HepG2 (cell line): ENCODE results near the gene ZNF227. TPM values are rescaled to one million over a fixed set of nuclear protein-coding genes. Genes with fewer than 3 reads are reported as not detected.

ENCODE experiments used
- ATAC-seq: fragments of 200-7000 bp; cut with Tn5 transposase; 3 replicates; pipeline ENCODE4 v1.9.1; 2020; ENCODE audit warnings: mild to moderate bottlenecking, moderate library complexity
- BruUV-seq: library from RNA; stranded (reverse); fragments of 400-500 nt; replicated peaks from 2 replicates; lab custom pipeline; 2021; lab: Mats Ljungman, UMichigan
- CTCF ChIA-PET: fragments of 300-600 bp; formaldehyde crosslinking; extraction: SDS; loops from one replicate; lab custom pipeline; 2021; ENCODE audit warnings: low total read pairs, inconsistent platforms, low intra/inter-chr PET ratio; lab: Yijun Ruan, JAX
- POLR2A ChIA-PET: fragments of 350-600 bp; sonication (Branson Sonifier 250); formaldehyde crosslinking; loops from one replicate; lab custom pipeline; 2020; ENCODE audit warnings: antibody characterized with exemption, inconsistent platforms; lab: Yijun Ruan, JAX
- DNase-seq: peaks from one replicate; pipeline ENCODE4 v3.0.0-alpha.2; 2015; ENCODE audit warnings: low spot score
- FAIRE-seq: peaks from 3 replicates; lab custom pipeline; 2011; peaks lifted over from hg19 to GRCh38; lab: Jason Lieb, UNC
- H2AFZ ChIP-seq: one replicate; pipeline ENCODE4 v1.6.1; 2011; ENCODE audit warnings: low read length, inconsistent platforms
- H3K27ac ChIP-seq: fragments of 300-600 bp; 3 replicates; pipeline ENCODE4 v1.8.0; 2011; ENCODE audit warnings: mixed run types, mild to moderate bottlenecking, mixed read lengths, low read length, inconsistent platforms; ENCODE audit not compliant: insufficient read depth; ENCODE audit errors: extremely low read length
- H3K27me3 ChIP-seq, 2 experiments: fragments of 200-600 bp in 1 of 2; 2 replicates in 1 of 2; 3 replicates in 1 of 2; pipeline versions ENCODE4 v1.6.0 to v1.8.0; 2011; ENCODE audit warnings: low read length in 2 of 2, mild to moderate bottlenecking in 2 of 2, moderate library complexity in 2 of 2, inconsistent platforms in 1 of 2; ENCODE audit not compliant: insufficient read depth in 2 of 2, control insufficient read depth in 1 of 2
- H3K36me3 ChIP-seq, 2 experiments: fragments of 200-600 bp in 1 of 2; replicated peaks in 1 of 2; 2 replicates in 1 of 2; 3 replicates in 1 of 2; pipeline versions ENCODE4 v1.5.1 to v1.8.0; 2011; ENCODE audit warnings: low read length in 2 of 2, inconsistent platforms in 1 of 2; ENCODE audit not compliant: insufficient read depth in 2 of 2, control insufficient read depth in 1 of 2
- H3K4me1 ChIP-seq: 2 replicates; pipeline ENCODE4 v1.5.1; 2012; ENCODE audit warnings: low read length, inconsistent platforms; ENCODE audit not compliant: insufficient read depth
- H3K4me2 ChIP-seq: 2 replicates; pipeline ENCODE4 v1.6.0; 2011; ENCODE audit warnings: low read depth, low read length, inconsistent platforms
- H3K4me3 ChIP-seq, 3 experiments: fragments of 200-600 bp in 1 of 3; sonication (generic), shearing (Covaris generic) in 1 of 3; replicated peaks in 1 of 3; 2 replicates each; pipeline ENCODE4 v1.5.1; 2011 to 2016; ENCODE audit warnings: low read length in 3 of 3, inconsistent platforms in 2 of 3, low read depth in 2 of 3, mild to moderate bottlenecking in 2 of 3, control low read depth in 1 of 3, mixed read lengths in 1 of 3; ENCODE audit not compliant: insufficient read depth in 1 of 3
- H3K79me2 ChIP-seq: one replicate; pipeline ENCODE4 v1.6.1; 2011; ENCODE audit warnings: low read length, inconsistent platforms; ENCODE audit not compliant: insufficient read depth
- H3K9ac ChIP-seq: 2 replicates; pipeline ENCODE4 v1.6.0; 2011; ENCODE audit warnings: mild to moderate bottlenecking, low read depth, low read length, inconsistent platforms; ENCODE audit not compliant: insufficient read depth
- H3K9me3 ChIP-seq: 2 replicates; pipeline ENCODE4 v1.5.1; 2012; ENCODE audit warnings: mild to moderate bottlenecking, low read length
- H4K20me1 ChIP-seq: 2 replicates; pipeline ENCODE4 v1.6.0; 2011; ENCODE audit warnings: inconsistent platforms, mild to moderate bottlenecking, low read length, moderate library complexity; ENCODE audit not compliant: insufficient read depth
- HMG20A ChIP-seq: IDR thresholded peaks from 2 replicates; pipeline ENCODE4 v1.6.1; 2016; ENCODE audit warnings: borderline replicate concordance
- KDM1A ChIP-seq: IDR thresholded peaks from 2 replicates; pipeline ENCODE4 v1.6.1; 2016; ENCODE audit warnings: missing compliant biosample characterization
- KLF13 ChIP-seq: sonication (generic); formaldehyde crosslinking; IDR thresholded peaks from 2 replicates; pipeline ENCODE4 v1.4.0; 2020; ENCODE audit warnings: mild to moderate bottlenecking, missing genetic modification reagents
- MED1 ChIP-seq: sonication (generic); formaldehyde crosslinking; IDR thresholded peaks from 2 replicates; pipeline ENCODE4 v1.4.0; 2020; ENCODE audit warnings: missing genetic modification reagents
- TARDBP ChIP-seq: sonication (generic); formaldehyde crosslinking; IDR thresholded peaks from 2 replicates; pipeline ENCODE4 v1.8.0; 2022; ENCODE audit warnings: mild to moderate bottlenecking, missing genetic modification reagents
- ZFP36L1 ChIP-seq: sonication (generic); formaldehyde crosslinking; IDR thresholded peaks from 2 replicates; pipeline ENCODE4 v1.8.0; 2022; ENCODE audit warnings: mild to moderate bottlenecking, missing genetic modification reagents, moderate library complexity
- ZFP37 ChIP-seq: sonication (generic); formaldehyde crosslinking; IDR thresholded peaks from 2 replicates; pipeline ENCODE4 v1.4.0; 2020; ENCODE audit warnings: missing genetic modification reagents, borderline replicate concordance
- ZSCAN12 ChIP-seq: sonication (generic); formaldehyde crosslinking; IDR thresholded peaks from 2 replicates; pipeline ENCODE4 v1.9.0; 2021; ENCODE audit warnings: mild to moderate bottlenecking, missing genetic modification reagents
- WGBS: methylation state at CpG from one replicate; pipeline ENCODE4 v1.1.6; 2017; ENCODE audit warnings: low lambda C conversion rate; 5-methylcytosine and 5-hydroxymethylcytosine counted together
- in situ Hi-C: cut with HindIII; loops from 2 replicates; pipeline ENCODE4 v1.10.0; 2017; ENCODE audit warnings: low pct_unique_long_range_greater_than_20kb; ENCODE audit not compliant: extremely low pct_ligation_motif_present
- intact Hi-C: fragments of 100-400 bp; cut with micrococcal nuclease; formaldehyde crosslinking; loops from one replicate; pipeline ENCODE4 v1.10.0; 2022; ENCODE audit not compliant: unreplicated experiment
- polyA plus RNA-seq, 8 experiments: library from polyadenylated mRNA; depleted of rRNA in 3 of 8; stranded (reverse) in 7 of 8; unstranded in 1 of 8; fragments of >200 nt; fragmentation: Illumina TruSeq in 4 of 8; extraction: Trizol in 4 of 8; gene quantifications; 2 replicates each; pipeline versions ENCODE4 v1.2.1 to v1.2.3, GENCODE V29; 2011 to 2016; ENCODE audit warnings: low read depth in 4 of 8, missing spikeins in 1 of 8, mixed read lengths in 1 of 8; ENCODE audit not compliant: insufficient read depth in 1 of 8
- total RNA-seq, 5 experiments: library from RNA; depleted of rRNA; stranded (reverse); fragments of >200 nt; fragmentation: Illumina TruSeq; extraction: Trizol; gene quantifications; 2 replicates each; pipeline ENCODE4 v1.2.3, GENCODE V29; 2016; ENCODE audit warnings: low read depth in 1 of 5
- TF ChIP-seq, protein P1 (sequence below): sonication (generic); formaldehyde crosslinking; IDR thresholded peaks from 2 replicates; pipeline ENCODE4 v1.4.0; 2020; ENCODE audit warnings: missing genetic modification reagents, mild to moderate bottlenecking, borderline replicate concordance
- TF ChIP-seq, protein P2 (sequence below): sonication (generic); formaldehyde crosslinking; IDR thresholded peaks from 2 replicates; pipeline ENCODE4 v1.8.1; 2023; ENCODE audit warnings: mild to moderate bottlenecking, missing genetic modification reagents
- TF ChIP-seq, protein P3 (sequence below): sonication (generic); formaldehyde crosslinking; IDR thresholded peaks from 2 replicates; pipeline ENCODE4 v1.4.0; 2020; ENCODE audit warnings: missing genetic modification reagents
- TF ChIP-seq, protein P4 (sequence below): IDR thresholded peaks from 2 replicates; pipeline ENCODE4 v1.6.1; 2016; ENCODE audit warnings: low read depth, borderline replicate concordance
- TF ChIP-seq, protein P5 (sequence below): sonication (generic); formaldehyde crosslinking; conservative IDR thresholded peaks from 2 replicates; pipeline ENCODE4 v1.8.1; 2023; ENCODE audit warnings: missing genetic modification reagents
- TF ChIP-seq, protein P6 (sequence below): sonication (generic); formaldehyde crosslinking; IDR thresholded peaks from 2 replicates; pipeline ENCODE4 v1.5.0; 2020; ENCODE audit warnings: mild to moderate bottlenecking, missing genetic modification reagents

ZNF227 gene
- total and polyA plus RNA-seq, 2 of the 13 experiments (the other 11 are each of a cell fraction or from before 2014, with no cell fraction given) = 3.1 to 16.8 TPM

DNA sequence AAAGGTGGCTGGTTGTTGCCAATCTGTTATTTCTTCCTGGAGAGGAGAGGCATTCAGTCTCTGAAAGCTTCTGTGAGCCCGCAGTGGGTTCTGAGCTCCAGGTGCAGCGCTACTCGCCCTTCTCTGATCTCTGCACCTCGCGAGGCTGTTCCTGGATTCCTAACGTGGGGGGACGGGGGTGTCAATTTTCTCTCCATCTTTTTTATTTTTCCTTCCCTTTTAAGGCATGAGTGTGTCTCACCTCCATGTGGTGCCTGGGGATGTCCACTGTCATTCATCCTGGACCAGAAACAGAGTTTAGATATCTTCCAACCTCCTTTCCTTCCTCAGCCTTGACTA is 48.0 kb downstream of the ZNF227 start:
- no peak overlapping the region for H2AFZ ChIP-seq
- FAIRE-seq = no peak
- H3K4me2 ChIP-seq = peak overlapping the region; percentile 72
- no peaks in the 10 kb centered on the region for H4K20me1 ChIP-seq
- POLR2A ChIA-PET = interaction anchor here (1.0 to 2.1 kb wide), 5 partner anchors 44 to 240 kb away, joined by 3 to 7 read pairs (median 4); partner anchors contain the start of genes ZNF180, ZNF226, ZNF227 and ZNF235
- 52% methylated on average over 7 of the region's 7 CpGs for WGBS
- no TSS peak for BruUV-seq
- TF ChIP-seq MED1 (CRISPR knock-in tag) (no peak), ZFP36L1 (CRISPR knock-in tag) (no peak), KLF13 (no peak), ZSCAN12 (no peak), HMG20A (CRISPR knock-in tag) (no peak), TARDBP (no peak), ZFP37 (no peak), KDM1A (CRISPR knock-in tag) (no peak)
- TF ChIP-seq, protein P1, sequence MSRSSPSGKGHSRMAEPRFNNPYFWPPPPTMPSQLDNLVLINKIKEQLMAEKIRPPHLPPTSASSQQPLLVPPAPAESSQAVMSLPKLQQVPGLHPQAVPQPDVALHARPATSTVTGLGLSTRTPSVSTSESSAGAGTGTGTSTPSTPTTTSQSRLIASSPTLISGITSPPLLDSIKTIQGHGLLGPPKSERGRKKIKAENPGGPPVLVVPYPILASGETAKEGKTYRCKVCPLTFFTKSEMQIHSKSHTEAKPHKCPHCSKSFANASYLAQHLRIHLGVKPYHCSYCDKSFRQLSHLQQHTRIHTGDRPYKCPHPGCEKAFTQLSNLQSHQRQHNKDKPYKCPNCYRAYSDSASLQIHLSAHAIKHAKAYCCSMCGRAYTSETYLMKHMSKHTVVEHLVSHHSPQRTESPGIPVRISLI (CRISPR knock-in tag) = no peak
- TF ChIP-seq, protein P2, sequence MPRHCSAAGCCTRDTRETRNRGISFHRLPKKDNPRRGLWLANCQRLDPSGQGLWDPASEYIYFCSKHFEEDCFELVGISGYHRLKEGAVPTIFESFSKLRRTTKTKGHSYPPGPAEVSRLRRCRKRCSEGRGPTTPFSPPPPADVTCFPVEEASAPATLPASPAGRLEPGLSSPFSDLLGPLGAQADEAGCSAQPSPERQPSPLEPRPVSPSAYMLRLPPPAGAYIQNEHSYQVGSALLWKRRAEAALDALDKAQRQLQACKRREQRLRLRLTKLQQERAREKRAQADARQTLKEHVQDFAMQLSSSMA (CRISPR knock-in tag) = no peak
- TF ChIP-seq, protein P3, sequence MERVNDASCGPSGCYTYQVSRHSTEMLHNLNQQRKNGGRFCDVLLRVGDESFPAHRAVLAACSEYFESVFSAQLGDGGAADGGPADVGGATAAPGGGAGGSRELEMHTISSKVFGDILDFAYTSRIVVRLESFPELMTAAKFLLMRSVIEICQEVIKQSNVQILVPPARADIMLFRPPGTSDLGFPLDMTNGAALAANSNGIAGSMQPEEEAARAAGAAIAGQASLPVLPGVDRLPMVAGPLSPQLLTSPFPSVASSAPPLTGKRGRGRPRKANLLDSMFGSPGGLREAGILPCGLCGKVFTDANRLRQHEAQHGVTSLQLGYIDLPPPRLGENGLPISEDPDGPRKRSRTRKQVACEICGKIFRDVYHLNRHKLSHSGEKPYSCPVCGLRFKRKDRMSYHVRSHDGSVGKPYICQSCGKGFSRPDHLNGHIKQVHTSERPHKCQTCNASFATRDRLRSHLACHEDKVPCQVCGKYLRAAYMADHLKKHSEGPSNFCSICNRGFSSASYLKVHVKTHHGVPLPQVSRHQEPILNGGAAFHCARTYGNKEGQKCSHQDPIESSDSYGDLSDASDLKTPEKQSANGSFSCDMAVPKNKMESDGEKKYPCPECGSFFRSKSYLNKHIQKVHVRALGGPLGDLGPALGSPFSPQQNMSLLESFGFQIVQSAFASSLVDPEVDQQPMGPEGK (CRISPR knock-in tag) = 0 out of 2 replicates have a peak, but pooled peaks have one; percentile 23
- TF ChIP-seq, protein P4, sequence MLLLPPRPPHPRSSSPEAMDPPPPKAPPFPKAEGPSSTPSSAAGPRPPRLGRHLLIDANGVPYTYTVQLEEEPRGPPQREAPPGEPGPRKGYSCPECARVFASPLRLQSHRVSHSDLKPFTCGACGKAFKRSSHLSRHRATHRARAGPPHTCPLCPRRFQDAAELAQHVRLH (CRISPR knock-in tag) = no peak
- TF ChIP-seq, protein P5, sequence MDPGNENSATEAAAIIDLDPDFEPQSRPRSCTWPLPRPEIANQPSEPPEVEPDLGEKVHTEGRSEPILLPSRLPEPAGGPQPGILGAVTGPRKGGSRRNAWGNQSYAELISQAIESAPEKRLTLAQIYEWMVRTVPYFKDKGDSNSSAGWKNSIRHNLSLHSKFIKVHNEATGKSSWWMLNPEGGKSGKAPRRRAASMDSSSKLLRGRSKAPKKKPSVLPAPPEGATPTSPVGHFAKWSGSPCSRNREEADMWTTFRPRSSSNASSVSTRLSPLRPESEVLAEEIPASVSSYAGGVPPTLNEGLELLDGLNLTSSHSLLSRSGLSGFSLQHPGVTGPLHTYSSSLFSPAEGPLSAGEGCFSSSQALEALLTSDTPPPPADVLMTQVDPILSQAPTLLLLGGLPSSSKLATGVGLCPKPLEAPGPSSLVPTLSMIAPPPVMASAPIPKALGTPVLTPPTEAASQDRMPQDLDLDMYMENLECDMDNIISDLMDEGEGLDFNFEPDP (CRISPR knock-in tag) = 0 out of 2 replicates have a peak, but pooled peaks have one; percentile 13
- TF ChIP-seq, protein P6, sequence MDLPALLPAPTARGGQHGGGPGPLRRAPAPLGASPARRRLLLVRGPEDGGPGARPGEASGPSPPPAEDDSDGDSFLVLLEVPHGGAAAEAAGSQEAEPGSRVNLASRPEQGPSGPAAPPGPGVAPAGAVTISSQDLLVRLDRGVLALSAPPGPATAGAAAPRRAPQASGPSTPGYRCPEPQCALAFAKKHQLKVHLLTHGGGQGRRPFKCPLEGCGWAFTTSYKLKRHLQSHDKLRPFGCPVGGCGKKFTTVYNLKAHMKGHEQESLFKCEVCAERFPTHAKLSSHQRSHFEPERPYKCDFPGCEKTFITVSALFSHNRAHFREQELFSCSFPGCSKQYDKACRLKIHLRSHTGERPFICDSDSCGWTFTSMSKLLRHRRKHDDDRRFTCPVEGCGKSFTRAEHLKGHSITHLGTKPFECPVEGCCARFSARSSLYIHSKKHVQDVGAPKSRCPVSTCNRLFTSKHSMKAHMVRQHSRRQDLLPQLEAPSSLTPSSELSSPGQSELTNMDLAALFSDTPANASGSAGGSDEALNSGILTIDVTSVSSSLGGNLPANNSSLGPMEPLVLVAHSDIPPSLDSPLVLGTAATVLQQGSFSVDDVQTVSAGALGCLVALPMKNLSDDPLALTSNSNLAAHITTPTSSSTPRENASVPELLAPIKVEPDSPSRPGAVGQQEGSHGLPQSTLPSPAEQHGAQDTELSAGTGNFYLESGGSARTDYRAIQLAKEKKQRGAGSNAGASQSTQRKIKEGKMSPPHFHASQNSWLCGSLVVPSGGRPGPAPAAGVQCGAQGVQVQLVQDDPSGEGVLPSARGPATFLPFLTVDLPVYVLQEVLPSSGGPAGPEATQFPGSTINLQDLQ (CRISPR knock-in tag) = no peak
- TF ChIP-seq, all 625 proteins: peak for 2
- in situ Hi-C loops = no loop called here
- Histone ChIP-seq H3K79me2 (no peaks in the 10 kb centered on the region), H3K4me3 (peak overlapping the region; percentile 55 to 73 (median 67)), H3K4me1 (peaks cover 12% of the 10 kb centered on the region), H3K9ac (peak overlapping the region; percentile 63), H3K36me3 (no peaks in the 10 kb centered on the region), H3K27me3 (no peaks in the 10 kb centered on the region), H3K27ac (peak overlapping the region; percentile 54), H3K9me3 (peaks cover 21% of the 10 kb centered on the region)
- DNase-seq (no peak), ATAC-seq (peak; percentile 56)
- CTCF ChIA-PET = no interaction called here
- intact Hi-C loops = no loop called here
